HCEC 1CT (cell line): ENCODE results near the gene FSCN2.
A peak's percentile ranks its signal among the peaks of the same experiment; 100 is the strongest.

Source experiments
- DNase-seq: peaks from one replicate; pipeline ENCODE4 v3.0.0-alpha.2; 2017

FSCN2 gene

DNA sequence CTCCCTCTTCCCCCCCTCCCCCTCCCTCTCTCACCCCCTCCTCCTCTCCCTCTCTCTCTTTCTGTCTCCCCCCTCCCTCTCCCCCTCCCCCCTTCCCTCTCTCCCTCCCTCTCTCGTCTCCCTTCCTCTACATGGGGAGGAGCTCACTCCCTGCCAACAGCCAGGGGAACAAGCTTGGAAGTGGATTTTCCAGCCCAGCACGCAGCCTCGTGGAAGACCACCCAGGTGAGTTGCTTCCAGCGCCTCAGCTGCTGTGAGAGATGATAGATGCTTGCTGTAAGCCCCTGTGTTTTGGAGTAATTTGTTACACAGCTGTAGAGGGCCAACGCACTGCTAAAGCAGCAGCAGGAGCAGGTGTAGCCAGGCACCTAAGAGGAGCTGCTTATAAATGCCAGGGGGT lies 36.4 kb upstream of the FSCN2 start:
- DNase-seq: no peak

DNA sequence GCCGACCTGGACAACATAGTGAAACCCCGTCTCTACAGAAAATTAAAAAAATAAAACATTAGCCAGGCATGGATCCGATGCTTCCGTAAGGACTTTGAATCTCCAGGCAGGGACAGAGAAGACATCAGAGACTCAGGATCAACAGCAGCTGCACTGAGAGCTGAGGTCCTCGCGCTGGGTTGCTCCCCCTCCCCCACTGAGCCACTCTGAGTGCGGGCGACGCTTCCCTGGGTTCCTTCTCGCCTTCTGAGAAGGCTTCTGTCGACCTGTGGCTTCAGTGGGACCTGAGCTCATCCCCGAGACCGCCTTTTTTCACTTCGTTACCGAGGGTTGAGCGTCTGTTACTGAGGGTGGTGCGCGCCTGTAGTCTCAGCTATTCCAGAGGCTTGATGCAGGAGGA lies 36.0 kb upstream of the FSCN2 start:
- DNase-seq: no peak

DNA sequence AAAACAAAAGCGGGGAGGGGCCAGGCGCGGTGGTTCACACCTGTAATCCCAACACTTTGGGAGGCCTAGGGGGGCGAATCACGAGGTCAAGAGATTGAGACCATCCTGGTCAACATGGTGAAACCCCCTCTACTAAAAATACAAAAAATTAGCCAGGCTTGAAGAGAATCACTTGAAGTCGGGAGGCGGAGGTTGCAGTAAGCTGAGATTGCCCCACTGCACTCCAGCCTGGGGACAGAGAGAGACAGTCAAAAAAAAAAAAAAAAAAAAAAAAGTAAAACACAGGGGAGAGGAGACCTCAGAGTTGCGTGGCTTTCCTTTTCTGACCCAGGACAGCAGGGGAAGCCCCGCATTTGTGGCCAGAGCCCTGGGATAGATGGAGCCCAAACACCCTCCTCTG lies 35.5 kb upstream of the FSCN2 start:
- no peak for DNase-seq

DNA sequence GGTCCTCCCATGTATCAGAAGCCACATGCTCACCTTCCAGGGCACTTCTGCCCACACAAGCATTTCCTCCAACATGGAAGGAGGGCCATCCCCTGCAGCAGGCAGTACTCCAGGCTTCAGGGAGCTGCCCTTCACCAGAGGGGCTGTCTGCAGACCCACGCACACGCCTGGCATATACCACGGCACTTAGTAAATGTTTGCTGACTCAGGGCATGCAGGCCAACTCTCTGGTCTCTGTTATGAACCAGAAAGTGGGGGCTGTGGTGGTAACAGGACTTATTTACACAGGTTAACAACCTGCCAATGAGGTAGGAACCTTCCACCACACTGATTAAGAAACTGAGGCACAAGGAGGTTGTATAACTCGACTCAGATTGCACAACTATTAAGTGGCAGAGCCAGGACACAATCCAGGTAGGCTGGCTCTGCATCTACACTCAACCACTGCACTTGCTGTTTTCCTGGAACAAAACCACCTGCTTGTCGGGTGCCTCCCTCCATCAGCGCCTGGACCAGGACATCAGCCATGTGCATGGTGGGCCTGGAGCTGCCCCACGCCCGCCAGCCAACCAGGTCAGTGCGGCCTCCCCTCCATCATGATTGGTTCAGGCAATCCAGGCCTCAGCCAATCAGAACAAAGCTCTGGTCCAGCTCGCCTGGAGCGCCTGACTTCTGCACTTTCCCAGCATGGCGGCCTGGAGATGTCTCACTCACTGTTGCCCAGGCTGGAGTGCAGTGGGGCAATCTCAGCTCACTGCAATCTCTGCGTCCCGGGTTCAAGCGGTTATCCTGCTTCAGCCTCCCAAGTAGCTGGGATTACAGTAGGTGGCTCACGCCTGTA lies 34.8 kb upstream of the FSCN2 start:
- DNase-seq: no peak

DNA sequence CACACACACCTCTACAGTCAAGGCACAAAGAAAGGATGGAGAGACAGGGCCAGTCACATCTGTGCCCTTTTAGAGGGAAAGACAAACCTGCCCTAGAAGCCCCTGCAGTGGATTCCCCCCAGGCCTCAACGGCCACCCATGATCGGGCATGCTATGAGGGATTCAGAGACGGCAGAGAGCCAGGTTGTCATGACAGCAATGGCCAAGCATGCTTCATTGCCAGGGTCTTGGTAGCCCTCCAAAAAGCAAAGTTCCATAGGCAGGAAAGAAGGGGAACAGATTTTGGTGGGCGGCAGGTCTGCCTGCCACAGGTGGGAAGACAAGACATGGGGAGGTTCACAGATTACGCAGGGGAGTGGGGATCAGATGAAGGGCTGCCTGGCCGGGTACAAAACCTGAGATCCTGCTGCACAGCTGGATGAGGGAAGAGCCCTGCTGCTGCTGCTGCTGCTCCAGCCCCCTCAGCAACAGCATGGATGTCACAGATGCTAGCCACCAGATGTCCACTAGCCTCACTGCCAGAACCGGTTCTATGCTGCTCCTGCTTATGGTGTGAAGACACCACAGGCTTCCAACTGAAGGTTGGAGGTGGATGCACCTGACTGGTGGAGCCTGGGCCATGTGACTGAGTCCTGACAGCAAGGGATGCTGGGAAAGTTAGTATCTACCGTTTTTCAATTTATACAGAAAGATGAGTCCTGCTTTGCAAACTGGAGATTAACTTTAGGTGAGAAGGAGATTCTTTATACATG lies 33.4 kb upstream of the FSCN2 start:
- no peak for DNase-seq

DNA sequence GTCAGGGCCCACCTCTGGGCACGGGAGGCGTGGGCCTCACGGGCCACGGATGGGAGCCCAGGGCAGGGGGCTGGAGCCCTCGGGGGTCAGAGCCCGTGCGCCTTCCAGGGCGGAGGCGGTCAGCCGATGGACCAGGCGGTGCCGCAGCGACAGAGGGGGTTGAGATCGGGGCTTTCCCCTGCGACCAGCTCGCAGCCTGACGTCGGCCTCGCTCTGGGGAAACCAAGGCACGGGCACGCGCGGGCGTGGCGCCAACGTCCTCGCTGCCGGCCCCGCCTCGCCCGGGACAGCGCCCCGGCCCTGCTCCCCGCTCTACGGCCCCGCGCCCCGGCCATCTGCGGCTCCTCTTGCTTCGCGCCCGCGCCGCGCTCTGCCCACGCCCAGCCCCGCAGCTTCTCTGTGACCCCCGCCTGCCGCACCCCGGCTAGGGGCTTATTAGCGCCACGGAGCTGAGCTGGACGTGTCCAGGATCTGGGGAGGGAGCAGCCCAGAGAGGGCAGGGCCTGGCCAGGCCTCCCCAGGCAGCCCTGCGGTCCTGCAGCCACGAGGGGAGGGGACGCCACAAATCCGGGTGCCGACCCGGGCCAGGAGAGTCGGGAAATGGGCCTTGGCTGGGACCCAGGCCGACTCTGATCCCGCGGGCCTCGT lies 29.1 kb upstream of the FSCN2 start:
- no peak for DNase-seq

DNA sequence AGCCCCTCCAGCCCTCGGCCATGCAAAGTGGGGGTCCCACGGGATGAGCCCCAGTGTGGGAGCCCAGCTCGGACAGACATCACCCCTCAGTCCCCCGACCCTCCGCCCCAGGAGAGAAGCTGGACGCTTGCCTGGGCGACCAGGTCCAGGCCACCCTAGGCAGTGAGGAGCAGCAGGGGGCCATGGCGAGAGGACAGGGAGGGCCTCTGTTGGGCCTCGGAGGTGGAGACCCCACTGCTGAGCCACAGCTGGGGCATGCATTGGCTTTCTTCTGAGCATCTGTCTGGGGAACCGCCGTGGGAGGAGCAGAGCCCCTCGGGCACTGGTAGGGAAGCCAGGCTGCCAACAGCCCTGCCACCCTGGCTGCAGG lies 28.6 kb upstream of the FSCN2 start:
- no peak for DNase-seq

DNA sequence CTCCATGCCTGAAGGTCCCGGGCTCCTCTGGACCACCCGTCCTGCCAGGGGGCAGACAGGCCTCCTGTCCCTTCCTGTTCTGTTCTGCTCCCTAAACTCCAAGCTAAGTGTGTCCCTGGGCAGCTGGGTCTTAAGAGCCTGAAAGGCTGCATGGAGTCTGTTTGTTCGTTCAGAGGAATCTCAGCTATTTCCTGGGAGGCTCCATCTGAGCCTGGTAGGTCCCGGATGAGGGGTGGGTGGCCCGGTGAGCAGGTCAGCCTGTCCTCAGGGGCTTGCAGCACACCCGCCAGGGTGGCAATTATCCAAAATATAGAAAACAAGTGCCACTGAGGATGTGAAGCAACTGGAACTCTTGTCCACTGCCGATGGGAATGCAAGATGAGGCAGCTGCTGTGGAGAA lies 28.1 kb upstream of the FSCN2 start:
- no peak for DNase-seq

DNA sequence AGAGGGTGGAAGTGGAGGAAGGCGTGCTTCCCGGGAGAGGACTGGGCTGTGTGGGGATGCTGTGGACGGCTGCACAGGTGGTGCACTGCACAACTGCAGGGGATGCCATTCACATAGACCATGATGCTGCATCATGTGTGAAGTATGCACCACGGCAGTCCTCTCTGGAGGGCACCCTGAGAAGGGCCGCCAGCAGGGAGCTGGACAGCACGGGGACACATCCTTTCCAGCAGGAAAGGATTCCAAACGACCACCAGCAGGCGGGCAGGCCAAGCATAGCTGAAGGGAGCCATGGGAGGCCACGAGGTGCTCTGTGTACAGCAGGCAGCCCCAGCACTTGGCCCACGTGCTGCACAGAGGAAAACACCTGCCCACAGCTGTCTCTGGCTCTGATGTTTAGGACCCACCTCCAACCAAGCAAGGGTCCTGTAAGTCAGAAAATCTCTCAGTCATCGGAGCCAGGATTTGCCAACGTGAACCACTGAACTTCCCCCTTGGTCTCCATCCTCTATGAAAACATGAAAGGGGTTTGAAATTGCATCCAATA lies 25.6 kb upstream of the FSCN2 start:
- no peak for DNase-seq

DNA sequence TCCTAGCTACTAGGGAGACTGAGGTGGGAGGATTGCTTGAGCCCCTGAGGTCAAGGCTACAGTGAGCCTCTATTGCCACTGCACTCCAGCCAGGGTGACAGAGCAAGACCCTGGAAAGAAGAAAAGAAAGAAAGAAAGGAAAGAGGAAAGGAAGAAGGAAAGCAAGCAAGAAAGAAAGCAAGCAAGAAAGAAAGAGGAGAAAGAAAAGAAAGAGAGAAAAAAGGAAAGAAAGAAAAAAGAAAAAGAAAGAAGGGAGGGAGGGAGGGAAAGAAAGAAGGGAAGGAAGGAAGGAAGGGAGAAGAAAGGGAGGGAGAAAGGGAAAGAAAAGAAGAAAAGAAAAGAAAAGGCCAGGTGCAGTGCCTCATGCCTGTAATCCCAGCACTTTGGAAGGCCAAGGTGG lies 24.6 kb upstream of the FSCN2 start:
- no peak for DNase-seq

DNA sequence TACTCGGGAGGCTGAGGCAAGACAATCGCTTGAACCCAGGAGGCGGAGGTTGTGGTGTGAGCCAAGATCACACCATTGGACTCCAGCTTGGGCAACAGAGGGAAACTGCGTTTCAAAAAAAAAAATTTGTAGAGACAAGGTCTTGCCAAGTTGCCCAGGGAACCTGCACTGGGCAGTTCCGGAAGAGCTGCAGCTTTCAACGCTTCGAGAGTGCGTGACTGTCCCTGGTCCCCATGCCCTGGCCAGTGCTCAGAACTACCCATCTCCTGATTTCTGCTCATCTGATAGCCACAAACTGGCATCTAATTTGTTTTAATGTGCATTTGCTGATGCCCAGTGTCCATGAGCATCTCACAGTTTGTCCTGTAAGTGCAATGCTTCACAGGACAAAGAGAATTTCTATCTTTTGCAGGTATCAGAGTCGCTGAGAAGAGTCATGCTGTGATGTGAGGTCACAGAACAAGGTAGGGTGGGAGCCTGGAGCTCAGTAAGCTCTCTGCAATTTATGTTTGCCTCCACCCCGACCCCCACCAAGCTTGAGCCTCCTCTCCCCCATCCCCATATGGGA lies 19.5 kb upstream of the FSCN2 start:
- peak; percentile 61 for DNase-seq

DNA sequence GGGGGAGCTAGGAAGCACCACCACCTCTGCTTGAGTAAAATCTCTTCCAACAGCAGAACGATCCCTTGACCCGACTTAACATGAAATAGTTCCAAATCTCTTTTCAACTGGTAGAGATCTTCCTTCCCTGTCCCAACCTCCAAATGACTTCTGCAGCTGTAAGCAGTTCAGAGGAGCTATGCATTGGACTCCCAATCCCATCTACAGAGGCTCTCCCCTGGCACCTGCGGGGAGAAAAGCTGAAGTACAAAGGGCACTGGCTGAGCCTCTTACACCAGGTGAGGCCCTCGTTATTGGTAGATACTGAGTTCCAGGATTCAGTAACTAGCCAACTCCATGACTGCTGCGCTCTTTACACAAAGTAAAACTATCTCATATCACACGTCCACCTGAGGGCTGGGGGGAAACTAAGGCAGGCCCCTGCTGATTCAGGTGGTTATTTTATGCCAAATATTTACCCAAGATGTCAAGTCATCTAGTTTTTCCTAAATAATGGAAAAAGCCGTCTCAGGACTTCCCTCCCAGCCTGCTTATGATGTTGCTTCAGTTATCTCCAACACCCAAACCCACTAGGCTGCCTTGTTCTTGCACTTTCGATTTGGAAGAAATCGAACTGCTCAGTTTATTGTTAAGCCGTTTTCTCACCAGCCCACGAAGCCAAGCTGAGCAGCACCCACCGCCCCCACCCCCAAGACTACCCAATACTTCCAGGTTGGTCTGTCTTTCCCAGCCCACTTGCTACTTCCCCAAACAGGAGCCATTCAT lies 18.8 kb upstream of the FSCN2 start:
- peak; percentile 54 for DNase-seq

DNA sequence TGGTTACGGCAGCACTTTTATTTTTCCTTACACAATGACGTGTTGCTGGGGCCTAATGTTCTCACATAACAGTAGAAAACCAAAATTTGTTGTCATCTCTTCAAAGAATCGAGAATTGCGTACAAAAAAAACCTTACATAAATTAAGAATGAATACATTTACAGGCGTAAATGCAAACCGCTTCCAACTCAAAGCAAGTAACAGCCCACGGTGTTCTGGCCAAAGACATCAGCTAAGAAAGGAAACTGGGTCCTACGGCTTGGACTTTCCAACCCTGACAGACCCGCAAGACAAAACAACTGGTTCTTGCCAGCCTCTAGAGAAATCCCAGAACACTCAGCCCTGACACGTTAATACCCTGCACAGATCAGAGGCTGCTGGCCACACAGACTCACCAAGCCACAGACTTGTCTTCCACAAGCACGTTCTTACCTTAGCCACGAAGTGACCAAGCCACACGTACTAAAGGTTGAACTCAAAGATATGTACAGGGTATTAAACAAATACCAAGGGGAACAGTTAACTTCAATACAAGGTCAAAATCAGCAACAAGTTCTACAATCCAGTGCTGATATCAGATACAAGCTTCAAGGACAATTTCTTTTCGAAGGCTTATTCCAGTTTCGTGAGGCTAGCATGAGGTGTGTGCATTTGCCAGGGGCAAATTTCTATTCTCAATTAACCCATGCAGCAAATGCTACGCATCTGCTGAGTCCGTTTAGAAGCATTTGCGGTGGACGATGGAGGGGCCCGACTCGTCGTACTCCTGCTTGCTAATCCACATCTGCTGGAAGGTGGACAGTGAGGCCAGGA lies 18.0 kb upstream of the FSCN2 start:
- DNase-seq: no peak

DNA sequence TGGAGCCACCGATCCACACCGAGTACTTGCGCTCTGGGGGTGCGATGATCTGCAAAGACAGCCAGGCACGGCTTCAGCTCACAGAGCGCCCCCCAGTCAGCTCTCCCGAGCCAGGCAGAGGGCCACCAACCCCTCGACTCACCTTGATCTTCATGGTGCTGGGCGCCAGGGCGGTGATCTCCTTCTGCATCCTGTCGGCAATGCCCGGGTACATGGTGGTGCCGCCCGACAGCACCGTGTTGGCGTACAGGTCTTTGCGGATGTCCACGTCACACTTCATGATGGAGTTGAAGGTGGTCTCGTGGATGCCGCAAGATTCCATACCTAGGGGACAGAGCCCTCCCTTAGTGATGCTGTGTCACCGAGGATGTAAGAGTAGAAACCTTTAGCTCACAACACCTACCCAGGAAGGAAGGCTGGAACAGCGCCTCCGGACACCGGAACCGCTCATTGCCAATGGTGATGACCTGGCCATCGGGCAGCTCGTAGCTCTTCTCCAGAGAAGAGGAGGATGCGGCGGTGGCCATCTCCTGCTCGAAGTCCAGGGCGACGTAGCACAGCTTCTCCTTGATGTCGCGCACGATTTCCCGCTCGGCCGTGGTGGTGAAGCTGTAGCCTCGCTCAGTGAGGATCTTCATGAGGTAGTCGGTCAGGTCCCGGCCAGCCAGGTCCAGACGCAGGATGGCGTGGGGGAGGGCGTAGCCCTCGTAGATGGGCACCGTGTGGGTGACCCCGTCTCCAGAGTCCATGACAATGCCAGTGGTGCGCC lies 17.2 kb upstream of the FSCN2 start:
- no peak for DNase-seq

DNA sequence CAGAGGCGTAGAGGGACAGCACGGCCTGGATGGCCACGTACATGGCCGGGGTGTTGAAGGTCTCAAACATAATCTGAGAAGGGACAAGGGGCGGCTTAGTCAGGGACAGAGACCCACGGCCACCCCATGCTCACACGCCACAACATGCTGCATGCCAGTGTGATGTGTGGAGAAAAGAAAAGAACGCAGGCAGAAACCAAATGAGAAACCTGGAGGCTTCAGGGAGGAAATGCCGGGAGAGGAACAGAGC lies 16.7 kb upstream of the FSCN2 start:
- no peak for DNase-seq

DNA sequence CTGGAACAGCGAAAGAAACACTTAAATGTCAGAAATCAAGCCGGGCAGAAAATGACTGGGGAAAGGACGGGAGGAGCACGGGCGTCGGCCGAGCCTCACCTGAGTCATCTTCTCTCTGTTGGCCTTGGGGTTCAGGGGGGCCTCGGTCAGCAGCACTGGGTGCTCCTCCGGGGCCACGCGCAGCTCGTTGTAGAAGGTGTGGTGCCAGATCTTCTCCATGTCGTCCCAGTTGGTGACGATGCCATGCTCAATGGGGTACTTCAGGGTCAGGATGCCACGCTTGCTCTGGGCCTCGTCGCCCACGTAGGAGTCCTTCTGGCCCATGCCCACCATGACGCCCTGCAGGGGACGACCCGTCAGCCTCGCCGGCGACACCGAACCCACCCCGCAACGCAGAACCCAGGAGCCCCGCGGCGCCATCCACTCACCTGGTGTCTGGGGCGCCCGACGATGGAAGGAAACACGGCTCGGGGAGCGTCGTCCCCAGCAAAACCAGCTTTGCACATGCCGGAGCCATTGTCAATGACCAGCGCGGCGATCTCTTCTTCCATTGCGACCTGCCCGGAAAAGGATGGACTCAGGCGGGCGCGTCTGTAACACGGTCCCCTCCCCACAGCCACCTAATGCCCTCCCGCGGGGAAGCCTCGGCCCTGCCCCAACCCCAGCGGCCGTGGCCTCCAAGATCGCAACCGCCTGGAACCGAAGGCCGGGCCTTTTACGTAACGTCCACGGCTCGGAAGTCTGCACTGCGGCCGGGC lies 16.2 kb upstream of the FSCN2 start:
- DNase-seq: no peak

DNA sequence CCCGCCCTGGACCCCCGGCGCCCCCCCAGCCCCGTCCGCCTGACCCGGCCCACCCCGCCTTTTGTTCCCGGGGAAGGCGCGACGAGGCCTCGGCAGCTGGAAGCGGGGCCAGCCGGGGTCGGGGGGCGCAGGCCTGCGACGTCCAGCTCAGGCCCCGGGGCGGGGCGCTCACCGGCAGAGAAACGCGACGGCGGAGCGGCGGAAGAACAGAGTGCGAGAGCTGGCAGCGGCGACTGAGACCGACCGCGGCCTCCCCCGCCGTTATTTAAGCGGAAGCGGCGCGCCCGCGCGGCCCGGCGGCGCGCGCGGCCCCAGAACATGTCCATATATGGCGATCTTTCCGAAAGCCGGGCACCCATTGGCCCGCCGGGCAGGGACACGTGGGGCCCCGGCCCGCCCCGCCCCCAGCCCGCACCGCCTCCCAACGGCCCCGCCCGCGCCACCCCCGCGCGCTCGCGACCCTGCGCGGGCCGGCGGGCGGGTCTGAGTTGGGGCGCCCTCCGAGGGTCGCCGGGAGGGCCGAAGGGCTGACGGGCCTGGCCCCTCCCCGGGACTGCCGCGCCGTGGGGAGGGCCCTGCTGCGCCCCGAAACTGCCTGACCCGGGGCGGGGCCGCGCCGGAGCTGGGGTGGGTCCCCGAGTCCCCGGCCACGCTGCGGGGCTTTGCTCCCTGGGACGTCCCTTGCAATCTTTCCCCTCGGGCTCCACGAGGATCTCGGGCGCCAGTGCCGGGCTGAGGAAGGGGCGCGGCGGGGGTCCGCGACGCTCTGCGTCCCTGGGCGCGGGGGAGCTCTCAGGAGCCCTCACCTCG lies 15.4 kb upstream of the FSCN2 start, which contains the start of gene ACTG1:
Gene ACTG1 (minus strand): TSS at position 238 of the 810 bp plus-strand sequence. CDS start 445 bp downstream, outside the sequence.
- peak; percentile 94 for DNase-seq

DNA sequence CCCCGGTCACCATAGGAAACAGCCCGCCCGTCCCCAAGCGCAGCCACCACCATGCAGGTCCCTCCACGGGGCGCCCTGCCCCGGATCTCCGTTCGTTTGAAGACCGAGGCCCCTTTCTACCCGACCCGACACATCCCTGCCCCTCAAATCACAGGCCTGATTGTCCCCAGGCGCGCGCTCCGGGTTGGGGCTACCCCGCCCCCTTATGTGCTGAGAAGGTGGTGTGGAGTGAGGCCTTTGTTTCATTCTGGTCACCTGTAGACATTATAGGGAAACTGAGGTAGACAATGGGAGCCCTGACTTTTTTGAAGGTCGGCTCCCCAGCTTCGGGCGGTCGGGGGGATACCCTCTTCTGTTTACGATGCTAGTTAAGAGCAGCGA lies 14.8 kb upstream of the FSCN2 start:
- peak; percentile 63 for DNase-seq

DNA sequence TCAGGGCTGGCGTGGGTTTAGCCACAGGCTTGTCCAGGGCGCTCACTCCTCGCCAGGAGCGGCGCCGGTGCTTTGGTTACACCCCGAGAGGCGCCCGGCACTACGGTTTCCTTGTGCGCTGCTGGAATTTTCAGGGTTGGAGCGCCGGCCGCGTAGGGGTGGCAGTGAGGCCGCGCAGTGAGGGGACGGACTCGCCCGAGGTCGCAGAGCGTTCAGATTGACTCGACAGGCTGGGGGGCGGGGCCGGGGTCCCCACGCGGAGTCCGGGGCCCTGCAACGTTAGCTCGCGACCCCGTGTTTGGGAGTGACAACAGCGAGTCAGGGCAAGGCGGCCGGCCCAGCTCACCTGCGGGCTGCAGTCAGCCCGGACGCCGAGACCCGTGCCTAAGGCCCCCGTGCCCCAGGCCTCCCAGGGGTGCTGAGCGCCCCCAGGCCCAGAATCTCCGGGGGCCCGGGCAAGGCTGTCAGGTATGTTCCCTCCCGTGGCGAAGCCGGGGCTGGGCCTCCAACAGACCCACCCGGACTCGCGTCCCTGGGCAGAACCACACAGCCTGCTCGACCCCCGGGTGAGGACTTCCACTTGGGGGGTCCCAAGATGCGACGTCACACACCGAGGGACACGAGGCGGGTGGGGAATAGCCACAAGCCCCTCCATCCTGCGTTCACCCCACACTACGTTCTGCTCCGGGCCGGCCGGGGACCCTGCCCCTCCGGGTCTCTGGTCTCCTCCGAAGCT lies 14.3 kb upstream of the FSCN2 start:
- DNase-seq: peak; percentile 75
